ENCODE data around the gene PPP2R1B.

- TF ChIP-seq POLR2A (IDR thresholded peaks at IDR 0.05) (no peak), CTCF (IDR thresholded peaks at IDR 0.05) (no peak)
Observed at GRCh38 chr11:111680486-111681175, 85.6 kb downstream of the PPP2R1B start.

Data from stomach (tissue), 4 donors.